T-helper 1 cell (primary cell): ENCODE measurements around the gene LAMA5.
A peak's percentile ranks its signal among the peaks of the same experiment; 100 is the strongest.
"Not testable (repeated sequence)": the region's sequence is repeated elsewhere in the genome, so short reads cannot be mapped to it uniquely, and the experiment has no call there.

ENCODE experiments used
- DNase-seq, 5 donors: peaks; one replicate each; pipeline ENCODE4 v3.0.0-alpha.2; 2012 to 2020

LAMA5 gene

DNA sequence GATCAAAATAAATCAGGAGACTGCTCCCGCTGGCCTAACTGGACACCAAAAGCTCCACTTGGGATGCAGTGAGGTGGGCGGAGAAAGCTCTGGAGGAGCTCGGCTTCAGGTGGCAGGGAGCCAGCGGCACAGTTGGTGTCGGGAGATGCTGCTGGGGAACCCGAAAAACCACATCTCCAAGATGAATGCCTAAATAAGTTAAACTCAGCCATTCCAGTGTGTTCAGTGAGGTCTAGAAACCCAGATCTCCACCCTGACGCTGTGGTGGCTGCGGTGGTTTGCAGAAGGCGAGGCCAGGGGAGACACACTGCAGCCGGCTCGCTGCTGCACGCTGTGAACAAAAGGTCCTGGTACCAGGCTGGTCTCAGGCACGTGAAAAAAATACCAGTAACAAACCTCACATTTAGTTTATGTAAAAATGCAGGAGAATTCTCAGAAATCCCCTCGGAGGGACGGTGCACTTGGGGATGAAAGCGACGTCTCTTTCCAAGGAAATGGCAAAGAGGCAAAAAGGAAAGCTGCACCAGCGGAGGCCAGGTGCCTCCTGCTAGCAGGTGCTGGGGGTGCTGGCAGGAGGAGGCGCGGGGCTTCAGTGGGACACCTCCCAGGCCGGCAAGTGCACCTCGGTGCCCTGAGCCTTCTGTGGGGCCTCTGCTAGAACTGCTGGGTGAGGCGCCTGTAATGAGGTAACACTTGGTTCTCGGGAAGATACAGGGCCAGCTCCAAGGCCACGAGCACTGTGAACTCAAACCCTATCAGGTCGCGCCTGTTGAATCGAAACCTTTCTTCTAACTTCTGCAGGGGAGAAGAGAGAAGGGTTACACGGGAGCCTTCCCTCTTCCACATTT lies 23.4 kb upstream of the LAMA5 start:
- DNase-seq: no peak

DNA sequence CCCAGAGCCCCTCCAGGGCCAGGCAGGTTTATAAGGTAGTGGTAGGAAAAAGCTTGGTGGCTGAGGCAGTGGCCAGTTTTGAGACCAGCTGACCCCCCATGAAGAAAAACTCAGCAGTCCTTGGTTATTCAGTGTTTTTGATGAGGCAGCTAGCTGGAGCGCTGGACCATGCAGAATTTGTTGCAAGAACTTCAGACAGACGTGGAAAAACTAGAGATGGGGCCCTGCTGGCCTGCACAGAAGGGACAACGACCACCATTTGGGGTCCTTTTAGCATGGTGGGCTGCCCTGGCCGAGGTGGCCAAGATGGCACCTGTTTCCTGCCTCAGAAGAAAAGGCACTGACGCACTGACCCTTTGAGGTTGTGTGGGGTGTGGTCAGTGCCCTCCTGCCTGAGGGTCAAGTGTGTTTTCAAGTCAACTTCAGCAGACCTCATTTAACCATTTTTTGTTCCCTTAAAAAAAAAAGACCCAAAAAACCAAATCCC lies 22.5 kb upstream of the LAMA5 start:
- DNase-seq: no peak

DNA sequence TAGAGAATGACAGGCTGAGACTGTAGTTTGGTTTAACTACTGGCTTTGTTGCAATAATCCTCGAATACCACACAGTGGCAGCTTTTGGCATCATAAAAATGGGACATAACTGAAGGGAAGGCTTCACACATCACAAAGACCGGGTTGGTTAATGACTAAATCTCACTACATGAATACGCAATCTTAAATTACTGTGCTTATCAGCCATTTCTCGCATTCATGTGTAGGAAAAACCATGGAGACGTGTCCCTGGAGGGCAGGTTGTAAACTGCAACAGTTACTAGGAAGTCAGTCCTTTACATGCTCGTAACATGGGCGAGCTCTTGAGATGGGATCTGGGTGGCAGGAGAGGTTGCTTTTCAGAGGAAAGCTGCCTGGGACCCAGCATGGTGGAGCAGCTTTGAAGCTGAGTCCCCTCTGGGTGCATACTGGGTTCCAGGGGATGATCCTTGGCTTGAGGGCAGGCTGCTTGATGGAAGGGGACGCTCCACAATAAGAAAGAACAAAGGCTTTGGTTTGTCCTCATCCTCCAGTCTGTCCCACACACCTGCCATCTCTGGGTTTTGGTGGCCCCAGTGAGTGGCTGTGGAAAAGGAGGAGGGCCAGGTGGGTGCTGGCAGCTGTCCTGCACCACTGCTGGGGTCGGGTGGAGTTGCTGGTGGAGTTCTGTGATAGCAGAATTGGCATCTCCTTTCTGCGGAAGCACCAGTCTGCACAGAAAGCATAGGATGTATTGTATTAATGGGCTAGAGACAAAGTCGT lies 21.9 kb upstream of the LAMA5 start:
- DNase-seq: no peak

DNA sequence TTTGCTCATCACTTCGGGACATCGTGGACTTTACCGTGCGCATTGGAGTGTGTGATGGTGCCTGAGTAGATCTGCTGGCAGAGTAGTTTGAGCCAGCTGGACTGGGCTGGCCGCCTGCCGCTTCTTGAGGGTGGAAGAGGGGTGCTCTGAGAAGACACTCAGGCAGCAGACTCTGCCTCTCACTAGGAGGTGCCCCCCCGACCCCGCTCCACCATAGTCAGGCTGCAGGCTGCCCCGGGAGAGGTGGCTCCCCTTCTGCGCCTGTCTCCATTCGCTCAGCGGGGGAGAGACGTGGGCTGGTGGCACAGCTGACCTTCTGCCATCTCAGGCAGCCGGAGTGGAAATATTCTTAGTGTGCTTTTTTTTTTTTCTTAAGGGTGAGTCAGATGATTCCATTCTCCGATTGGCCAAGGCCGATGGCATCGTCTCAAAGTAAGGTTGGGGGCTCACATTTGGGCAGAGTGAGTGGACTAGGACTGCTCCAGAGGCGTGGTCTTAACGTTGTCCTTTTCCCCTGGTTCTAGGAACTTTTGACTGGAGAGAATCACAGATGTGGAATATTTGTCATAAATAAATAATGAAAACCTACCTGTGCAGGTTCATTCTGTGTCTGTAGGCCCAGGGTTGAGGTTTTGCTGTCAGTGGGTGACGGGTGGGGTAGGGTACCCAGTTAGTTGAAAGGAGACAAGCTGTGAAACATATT lies 21.0 kb upstream of the LAMA5 start:
- DNase-seq: no peak

DNA sequence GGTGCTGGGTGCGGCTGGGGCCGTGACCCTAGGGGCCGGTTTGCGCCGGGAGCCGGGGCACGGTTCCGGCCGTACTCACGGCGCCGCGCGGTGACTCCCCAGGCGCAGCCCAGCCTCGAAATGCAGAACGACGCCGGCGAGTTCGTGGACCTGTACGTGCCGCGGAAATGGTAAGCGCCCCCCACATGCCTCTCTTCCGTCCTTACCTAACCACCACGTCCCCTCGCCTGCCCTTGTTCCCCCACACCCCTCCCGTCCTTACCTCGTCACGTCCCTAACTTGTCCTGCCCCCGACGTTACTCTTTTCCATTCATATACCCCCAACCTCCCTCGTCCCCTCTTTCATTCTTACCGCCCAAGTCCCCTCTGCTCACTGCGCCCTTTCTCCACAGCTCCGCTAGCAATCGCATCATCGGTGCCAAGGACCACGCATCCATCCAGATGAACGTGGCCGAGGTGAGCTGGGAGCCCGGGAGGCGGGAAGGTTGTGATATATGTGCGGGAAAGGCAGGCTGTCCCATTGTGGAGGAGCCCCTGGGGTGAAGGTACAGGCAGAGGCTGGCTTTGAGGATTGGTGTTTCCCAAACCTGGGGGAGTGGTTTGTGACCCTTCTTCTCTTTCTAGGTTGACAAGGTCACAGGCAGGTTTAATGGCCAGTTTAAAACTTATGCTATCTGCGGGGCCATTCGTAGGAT lies 20.3 kb upstream of the LAMA5 start:
- no peak for DNase-seq

DNA sequence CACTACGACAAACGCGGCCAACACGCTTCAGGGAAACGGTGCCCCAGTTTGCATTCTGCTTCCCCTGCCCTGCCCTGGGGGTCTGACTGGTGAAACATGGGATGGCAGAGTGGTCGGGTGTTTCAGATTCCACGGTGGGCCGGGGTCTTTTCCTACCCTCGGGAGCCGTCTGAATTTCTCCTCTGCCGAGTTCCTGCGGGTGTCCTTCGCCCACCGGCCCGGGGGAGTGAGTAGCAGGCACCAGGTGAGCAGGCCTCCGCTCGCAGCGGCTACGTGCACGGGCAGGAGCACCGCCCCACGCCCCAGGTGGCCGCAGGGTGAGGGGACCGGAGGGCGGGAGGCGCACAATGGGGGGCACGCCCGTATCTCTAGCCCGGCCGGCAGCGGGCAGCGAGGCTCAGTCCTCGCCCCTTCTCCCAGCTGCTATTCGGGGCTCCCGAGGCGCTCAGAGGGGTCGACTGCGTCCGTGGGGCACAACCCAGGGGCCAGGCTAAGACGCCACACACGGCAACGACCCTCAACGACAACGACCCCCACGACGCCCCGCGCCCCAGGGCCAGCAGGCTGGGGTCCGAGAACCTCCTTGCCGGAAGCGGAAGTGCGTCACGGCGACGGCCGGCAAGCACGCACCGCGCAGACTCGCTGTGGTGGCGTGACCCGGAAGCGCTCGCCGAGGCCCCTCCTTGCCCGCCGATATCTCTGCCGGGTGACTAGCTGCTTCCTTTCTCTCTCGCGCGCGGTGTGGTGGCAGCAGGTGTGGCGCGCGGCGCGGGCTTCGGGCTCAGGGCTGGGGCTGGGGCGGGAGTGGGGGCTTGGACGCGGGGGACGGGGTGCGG lies 19.5 kb upstream of the LAMA5 start, which contains the start of gene RPS21:
RPS21 (plus strand) TSS at position 721 of the 836 bp plus-strand sequence. CDS start 236 bp downstream, outside the sequence.
- peak; percentile 87 to 94 (median 91) for DNase-seq

DNA sequence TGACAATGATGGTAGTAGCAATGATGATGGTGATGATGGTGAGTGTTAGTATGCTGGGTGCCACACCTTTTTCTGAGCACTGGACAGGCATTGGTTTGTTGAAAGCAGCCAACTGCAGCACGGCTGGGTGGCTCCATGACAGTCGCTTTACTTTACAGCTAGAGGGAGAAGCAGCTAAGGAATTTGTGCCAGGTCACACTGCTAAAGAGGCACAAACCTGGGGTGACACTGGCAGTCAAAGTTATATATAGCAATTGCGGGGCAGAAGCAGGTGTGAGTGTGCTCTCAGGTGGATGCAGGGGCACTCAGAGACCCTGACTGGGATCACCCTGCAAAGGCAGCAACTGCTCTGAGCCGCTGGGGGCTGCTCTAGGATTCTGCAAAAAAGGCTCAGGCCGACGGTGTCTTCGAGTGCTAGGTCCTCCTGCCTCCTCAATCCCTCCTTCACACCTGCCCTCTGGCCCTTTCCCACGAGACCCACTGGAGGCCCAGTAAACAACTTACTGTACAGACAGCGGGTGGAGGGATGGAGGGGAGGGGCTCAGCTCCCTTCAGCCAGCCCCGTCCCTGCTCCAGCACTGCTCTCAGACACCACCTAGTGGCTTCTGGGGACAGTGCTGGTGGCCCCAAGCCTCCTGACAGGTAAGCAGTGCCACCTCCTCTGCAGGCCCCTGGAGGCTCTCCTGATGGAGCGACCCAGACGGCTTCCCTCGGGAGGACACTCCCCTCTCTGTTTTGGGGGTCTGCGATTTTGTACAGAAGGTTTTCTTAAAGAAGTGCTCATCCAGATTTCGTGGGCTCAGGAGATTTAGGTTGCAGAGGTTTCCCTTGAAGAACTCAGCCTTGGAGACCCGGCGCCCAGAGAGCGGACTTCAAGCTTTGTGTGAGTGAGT lies 15.4 kb upstream of the LAMA5 start:
- DNase-seq: peak; percentile 50 to 72 (median 70)

DNA sequence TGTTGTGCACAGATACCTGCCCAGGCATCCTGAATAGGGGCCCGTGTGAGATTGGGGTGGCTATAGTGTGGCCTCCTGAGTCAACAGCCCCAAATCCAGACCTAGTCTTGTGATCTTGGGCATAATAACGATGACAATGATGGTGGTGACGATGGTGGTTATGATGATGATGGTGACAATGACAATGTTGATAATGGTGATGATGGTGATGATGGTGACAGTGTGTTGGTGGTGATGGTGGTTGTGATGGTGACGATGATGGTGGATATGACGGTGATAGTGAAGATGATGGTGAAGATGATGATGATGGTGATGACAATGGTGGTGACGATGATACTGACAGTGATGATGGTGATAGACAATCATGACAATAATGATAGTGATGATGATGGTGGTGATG lies 14.7 kb upstream of the LAMA5 start:
- no peak for DNase-seq

DNA sequence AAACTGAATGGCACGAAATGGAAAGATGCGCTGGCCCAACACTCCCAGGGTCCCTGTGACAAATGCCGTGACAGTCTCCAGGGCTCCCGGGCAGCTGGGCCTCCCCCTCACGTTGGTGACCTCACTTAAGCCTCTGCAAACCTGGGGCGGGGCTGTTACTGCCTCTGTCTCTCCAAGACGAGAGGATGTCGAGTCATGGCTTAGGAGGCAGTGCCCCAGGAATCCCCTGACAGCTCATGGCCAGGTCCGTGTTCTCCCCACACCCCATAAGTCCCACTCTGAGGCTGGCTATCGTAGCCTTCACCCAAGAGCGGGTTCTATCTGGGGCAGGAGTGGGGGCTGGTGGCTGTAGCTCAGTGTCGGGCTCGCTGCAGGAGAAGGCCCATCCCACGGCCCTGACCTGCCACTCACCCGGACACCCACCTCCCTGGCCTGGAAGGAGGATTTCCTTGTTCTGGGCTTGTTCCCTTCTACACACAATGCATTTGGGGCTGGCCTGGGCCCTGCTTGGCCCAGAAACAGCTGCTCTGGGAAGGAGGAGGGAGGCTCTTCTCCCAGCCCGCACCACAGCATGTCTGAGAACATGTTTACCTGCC lies 14.2 kb upstream of the LAMA5 start:
- no peak for DNase-seq

DNA sequence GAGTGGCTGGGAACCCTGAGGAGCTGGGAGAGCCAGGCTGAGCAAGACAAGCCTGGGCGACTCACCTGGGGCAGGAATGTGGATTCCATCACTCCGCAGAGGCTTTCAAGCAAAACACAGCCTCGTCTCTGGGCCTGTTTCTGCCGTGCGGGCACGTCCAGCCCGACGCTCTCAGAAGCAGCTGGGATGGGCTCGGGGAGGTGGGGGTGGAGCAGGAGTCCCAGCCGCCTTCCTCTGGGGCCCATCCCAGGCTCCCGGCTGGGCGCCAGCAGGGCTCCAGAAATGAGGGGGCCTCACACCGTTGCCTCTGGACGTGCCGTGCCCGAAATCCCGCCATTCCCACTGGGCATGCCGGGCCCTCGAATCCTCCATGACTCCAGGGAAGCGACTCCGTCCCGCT lies 11.1 kb upstream of the LAMA5 start:
- DNase-seq: no peak

DNA sequence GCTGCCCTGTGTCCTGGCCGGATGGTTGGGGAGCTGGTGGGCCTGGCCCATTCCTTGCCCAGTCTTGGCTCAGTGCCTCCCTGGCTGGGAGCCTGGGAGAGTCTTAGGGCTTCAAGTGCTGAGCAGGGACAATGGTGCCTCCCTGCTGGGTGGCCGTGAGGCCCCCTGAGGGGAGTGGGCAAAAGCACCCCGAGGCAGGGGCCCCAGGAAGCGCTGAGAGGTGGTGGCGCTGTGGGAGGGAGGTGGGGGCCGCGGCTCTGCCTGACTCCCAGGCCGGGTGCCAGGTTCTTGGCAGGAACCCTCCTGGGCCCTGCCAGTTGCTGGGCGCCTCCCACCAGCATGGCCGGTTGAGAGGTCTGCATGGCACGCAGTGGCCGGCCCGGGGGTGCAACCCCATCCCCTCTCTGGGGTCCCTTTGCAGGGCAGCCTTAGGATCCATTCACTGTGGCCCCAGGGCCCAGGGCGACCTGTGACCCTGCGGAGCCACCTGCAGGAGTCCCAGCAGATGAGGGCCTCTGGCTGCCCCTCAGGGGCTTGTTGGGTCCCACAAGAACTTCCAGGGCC lies 10.6 kb upstream of the LAMA5 start:
- no peak for DNase-seq

DNA sequence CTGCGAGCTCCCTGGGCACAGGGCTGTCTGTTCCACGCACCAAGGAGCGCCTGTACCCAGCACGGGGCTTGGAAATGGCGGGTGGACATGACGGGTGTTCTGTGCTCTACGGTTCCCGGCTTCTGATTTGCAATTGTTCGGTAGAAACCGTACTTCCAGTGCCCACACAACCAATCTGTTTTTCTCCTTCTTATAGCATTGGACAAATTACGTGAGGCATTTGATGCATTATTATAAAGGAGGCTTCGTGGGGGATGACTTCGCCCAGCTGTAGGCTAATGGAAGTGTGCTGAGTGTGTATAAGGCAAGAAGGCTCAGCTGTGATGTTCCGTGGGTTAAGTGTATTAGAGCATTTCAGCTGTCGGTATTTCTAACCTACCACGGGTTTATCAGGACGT lies 10.0 kb upstream of the LAMA5 start:
- DNase-seq: no peak

DNA sequence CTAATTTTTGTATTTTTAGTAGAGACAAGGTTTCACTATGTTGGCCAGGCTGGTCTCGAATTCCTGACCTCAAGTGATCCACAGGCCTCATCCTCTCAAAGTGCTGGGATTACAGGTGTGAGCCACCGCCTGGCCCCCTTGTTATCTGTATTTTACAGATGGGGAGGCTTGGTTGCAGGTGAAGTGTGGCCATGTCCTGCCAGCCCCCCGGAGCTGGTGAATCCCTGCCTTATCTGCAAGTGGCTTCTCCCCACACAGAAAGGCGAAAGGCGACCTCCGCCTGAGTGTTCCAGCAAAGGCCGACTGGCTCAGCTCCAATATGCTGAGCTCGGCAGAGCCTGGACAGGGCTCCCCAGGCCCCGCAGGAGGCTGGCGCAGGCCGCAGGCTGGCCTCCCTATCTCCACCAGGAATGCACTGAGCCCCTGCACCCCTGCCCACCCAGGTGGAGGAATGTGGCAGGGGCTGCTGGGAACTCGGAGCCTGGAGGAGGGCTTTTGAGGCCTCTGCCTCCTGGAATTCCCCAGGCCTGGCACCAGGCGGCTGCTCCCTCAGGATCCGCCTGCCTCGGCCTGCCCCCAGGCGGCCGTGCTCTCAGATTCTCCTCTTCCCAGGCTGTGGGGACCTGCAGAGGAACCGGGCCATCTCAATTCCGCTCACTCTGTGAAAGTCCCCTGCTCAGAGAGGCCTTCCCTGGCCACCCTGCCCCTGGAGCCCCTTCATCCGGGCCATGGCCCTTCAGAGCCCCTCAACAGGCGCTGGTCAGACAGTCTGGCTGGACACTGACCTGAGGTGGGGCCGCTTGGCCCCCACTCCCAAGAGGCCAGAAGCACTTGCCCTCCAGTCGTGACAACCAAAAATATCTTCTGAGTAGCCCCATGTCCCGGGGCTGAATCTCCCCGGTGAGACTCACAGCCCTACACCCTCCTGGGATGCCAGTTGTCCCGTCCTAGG lies 9.3 kb upstream of the LAMA5 start:
- DNase-seq: no peak

DNA sequence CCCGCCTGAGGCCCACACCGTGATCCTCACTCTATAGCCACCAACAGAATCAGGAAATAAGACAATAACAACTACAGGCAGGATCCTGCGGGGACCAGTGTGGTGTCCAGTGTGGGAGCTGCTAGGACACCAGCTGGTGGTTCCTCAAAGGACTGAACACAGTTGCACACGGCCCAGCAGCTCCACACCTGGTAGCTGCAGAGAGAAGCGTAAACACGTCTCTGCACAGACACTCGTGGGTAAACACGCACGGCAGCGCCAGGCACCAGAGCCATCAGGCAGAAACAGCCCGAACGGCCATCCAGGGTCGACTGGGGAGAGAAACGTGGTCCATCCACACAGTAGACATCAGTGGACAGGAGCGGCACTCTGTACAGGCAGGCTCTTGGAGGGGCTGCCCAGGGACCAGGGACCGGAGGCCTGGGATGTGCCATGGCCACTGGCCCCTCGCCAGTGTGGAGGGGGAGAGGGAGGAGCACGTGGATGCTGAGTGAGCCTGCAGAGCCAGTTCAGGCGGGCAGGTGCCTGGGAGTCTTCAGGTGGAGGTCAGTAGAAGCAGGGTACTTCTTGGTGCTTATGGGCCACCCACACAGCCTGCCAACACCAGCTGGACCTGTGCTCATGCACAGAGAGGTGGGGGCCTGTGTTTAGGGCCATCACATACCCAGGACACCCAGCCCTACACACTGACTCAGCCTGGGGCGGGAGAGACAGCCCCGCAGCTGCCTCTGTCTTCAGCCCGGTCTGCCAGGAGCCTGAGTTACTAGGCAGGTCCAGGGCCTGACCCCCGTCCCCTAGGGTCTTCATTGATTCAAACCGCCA lies 7.4 kb upstream of the LAMA5 start:
- no peak for DNase-seq

DNA sequence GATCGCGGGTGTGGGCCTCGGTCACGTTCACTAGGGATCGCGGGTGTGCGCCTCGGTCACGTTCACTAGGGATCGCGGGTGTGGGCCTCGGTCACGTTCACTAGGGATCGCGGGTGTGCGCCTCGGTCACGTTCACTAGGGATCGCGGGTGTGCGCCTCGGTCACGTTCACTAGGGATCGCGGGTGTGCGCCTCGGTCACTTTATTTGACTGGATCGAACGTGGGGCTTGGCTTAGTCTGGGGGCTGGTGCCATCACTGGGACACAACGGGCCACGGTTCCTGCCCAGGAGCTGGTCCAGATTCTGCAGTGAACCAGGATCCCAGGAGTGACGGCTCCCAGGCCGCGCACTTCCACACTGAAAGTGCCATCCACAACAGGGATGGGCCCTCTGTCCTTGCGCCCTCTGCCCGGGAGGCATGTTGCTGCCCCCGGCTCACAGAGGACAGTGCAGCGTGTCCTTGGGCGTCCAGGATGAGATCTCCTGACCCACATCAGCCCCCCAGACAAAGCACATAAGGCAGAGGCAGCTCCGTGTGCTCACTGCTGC lies 6.6 kb upstream of the LAMA5 start:
- not testable (repeated sequence) for DNase-seq

DNA sequence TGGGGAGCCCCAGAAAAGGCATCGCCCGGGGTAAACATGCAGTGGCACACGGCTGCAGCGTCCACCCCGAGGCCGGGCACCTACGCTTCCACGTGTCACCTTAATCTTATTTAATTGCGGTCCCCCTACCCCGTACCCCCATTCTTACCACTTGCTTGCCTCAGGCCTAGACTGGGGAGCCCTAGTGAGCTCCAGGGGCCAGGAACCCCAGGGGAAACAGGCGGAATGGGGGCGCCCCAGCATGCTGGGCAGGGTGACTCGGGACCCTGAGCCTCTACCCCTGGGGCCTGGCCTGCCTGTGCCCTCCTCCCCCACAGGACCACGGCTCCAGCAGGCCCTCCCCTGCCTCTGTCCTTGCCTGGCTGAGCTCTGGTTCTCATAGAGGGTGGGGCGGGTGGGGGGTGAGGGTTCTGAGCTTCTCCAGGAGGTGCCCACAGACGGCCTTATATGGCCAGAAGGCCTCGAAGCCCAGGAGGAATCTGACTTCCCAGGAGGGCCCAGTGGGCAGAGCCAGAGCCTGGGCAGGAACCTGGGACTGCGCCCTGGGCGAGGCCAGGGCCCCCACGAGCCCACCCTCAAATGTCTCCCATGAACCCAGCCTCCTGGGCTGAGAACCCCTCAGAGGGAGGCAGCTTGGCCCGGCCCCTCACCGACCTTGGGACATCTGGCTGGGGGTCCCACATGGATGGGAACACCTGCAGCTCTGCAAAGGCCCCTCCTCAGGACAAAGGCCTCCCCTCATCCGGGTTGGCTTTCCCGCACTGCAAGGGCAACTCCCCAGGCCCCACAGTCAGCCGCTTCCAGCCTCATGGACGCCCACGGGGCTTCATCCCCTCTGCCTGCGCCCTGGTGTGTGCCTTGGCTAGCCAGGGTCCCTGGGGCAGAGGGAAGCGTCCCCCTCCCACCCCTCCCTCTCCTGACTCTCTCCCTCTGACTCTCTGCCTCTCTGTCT lies 5.2 kb upstream of the LAMA5 start:
- DNase-seq: no peak
